WTC11 (cell line): ENCODE data around the gene CNTNAP2. TPM values are rescaled to one million over a fixed set of nuclear protein-coding genes. Genes with fewer than 3 reads are reported as not detected.

ENCODE experiments used
- ATAC-seq: fragments of 200-7000 bp; cut with Tn5 transposase; 2 replicates; pipeline ENCODE4 v1.10.0; 2021; ENCODE audit warnings: mild to moderate bottlenecking, moderate library complexity
- CTCF ChIA-PET: fragments of 300-600 bp; sonication (Branson Sonifier 250); formaldehyde crosslinking; loops from one replicate; lab custom pipeline; 2021; ENCODE audit warnings: antibody characterized with exemption; lab: Charles Lee
- POLR2A ChIA-PET: fragments of 350-600 bp; sonication (Branson Sonifier 250); formaldehyde crosslinking; loops from one replicate; lab custom pipeline; 2021; ENCODE audit warnings: antibody characterized with exemption; lab: Charles Lee
- DNase-seq: peaks from one replicate; pipeline ENCODE4 v3.0.0; 2021; ENCODE audit warnings: low spot score
- H3K27ac Mint-ChIP-seq: 2 replicates; pipeline ENCODE4 v1.8.0; 2021; ENCODE audit warnings: mixed read lengths
- H3K27me3 Mint-ChIP-seq: 2 replicates; pipeline ENCODE4 v1.8.0; 2021; ENCODE audit warnings: low read depth, mild to moderate bottlenecking, moderate library complexity, mixed read lengths
- H3K36me3 Mint-ChIP-seq: 2 replicates; pipeline ENCODE4 v1.8.0; 2021; ENCODE audit warnings: mixed read lengths
- H3K4me1 Mint-ChIP-seq: 2 replicates; pipeline ENCODE4 v1.8.0; 2022; ENCODE audit warnings: mixed read lengths
- H3K4me3 Mint-ChIP-seq: 2 replicates; pipeline ENCODE4 v1.8.0; 2021; ENCODE audit warnings: mild to moderate bottlenecking, moderate library complexity, mixed read lengths
- H3K9me3 Mint-ChIP-seq: 2 replicates; pipeline ENCODE4 v1.8.0; 2021; ENCODE audit warnings: mixed read lengths
- FOXP1 ChIP-seq: sonication (generic); formaldehyde crosslinking; IDR thresholded peaks from 2 replicates; pipeline ENCODE4 v1.8.0; 2022; ENCODE audit warnings: missing genetic modification reagents, mild to moderate bottlenecking, moderate library complexity, borderline replicate concordance
- GTF2I ChIP-seq: fragments of 250-450 bp; sonication (Bioruptor Pico); conservative IDR thresholded peaks from 2 replicates; pipeline ENCODE4 v1.4.0; 2021; ENCODE audit warnings: mild to moderate bottlenecking
- IRF2 ChIP-seq: sonication (generic); formaldehyde crosslinking; IDR thresholded peaks from 2 replicates; pipeline ENCODE4 v1.8.0; 2022; ENCODE audit warnings: low read depth, missing genetic modification reagents, borderline replicate concordance
- NR1H2 ChIP-seq: sonication (generic); formaldehyde crosslinking; IDR thresholded peaks from 2 replicates; pipeline ENCODE4 v1.9.0; 2021; ENCODE audit warnings: mild to moderate bottlenecking, moderate library complexity, missing genetic modification reagents
- OVOL2 ChIP-seq: fragments of 250-450 bp; sonication (Bioruptor Pico); IDR thresholded peaks from 2 replicates; pipeline ENCODE4 v1.9.0; 2021; ENCODE audit warnings: mild to moderate bottlenecking, borderline replicate concordance
- TEAD4 ChIP-seq: sonication (generic); formaldehyde crosslinking; IDR thresholded peaks from 2 replicates; pipeline ENCODE4 v1.8.0; 2022; ENCODE audit warnings: mild to moderate bottlenecking, missing genetic modification reagents
- ZNF138 ChIP-seq: sonication (generic); formaldehyde crosslinking; conservative IDR thresholded peaks from 2 replicates; pipeline ENCODE4 v1.8.1; 2022; ENCODE audit warnings: mild to moderate bottlenecking, moderate library complexity, missing genetic modification reagents
- ZNF232 ChIP-seq: sonication (generic); formaldehyde crosslinking; IDR thresholded peaks from 2 replicates; pipeline ENCODE4 v1.8.0; 2022; ENCODE audit warnings: mild to moderate bottlenecking, missing genetic modification reagents
- total RNA-seq: library from RNA; stranded (reverse); gene quantifications from 3 replicates; pipeline ENCODE4 v1.2.3, GENCODE V29; 2021
- TF ChIP-seq, protein P1 (sequence below): fragments of 250-450 bp; sonication (Bioruptor Pico); conservative IDR thresholded peaks from 2 replicates; pipeline ENCODE4 v1.9.0; 2021; ENCODE audit warnings: mild to moderate bottlenecking
- TF ChIP-seq, protein P2 (sequence below): sonication (generic); formaldehyde crosslinking; IDR thresholded peaks from 2 replicates; pipeline ENCODE4 v1.8.0; 2023; ENCODE audit warnings: missing genetic modification reagents, mild to moderate bottlenecking, borderline replicate concordance
- TF ChIP-seq, protein P3 (sequence below): sonication (generic); formaldehyde crosslinking; IDR thresholded peaks from 2 replicates; pipeline ENCODE4 v1.8.1; 2023; ENCODE audit warnings: mild to moderate bottlenecking, missing genetic modification reagents, borderline replicate concordance
- TF ChIP-seq, protein P4 (sequence below): fragments of 200-600 bp; IDR thresholded peaks from 2 replicates; pipeline ENCODE4 v1.8.0; 2022; ENCODE audit warnings: antibody characterized with exemption
- TF ChIP-seq, protein P5 (sequence below): fragments of 250-450 bp; sonication (Bioruptor Pico); IDR thresholded peaks from 2 replicates; pipeline ENCODE4 v1.9.0; 2021; ENCODE audit warnings: mild to moderate bottlenecking

The CNTNAP2 gene
- total RNA-seq, 1 experiment from 2014 or later, result 63.8 TPM

DNA sequence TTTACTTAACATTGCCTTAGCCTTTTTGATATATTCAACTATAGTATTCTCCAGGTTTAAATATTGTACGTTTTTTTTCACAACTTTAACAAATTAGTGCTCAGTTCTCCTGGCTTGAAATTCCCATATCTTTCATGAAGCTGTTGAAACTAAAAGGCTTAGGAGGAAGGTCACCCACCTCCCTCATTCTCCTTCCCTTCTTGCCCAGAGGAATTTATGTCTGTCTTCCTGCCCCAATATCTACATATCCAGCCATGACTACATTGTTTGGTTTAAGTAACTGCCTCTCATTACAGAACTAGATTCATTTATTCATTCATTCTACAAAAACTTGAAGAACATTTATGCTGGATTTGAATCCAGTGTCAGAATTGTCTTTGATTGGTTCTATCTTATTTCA is 2219.2 kb downstream of the CNTNAP2 start:
- peaks cover 4% of the 10 kb centered on the region for H3K36me3 Mint-ChIP-seq
- TF ChIP-seq ZNF232 (CRISPR knock-in tag) (no peak), OVOL2 (CRISPR knock-in tag) (no peak), FOXP1 (CRISPR knock-in tag) (no peak), TEAD4 (CRISPR knock-in tag) (no peak), ZNF138 (no peak)
- TF ChIP-seq, protein P1, sequence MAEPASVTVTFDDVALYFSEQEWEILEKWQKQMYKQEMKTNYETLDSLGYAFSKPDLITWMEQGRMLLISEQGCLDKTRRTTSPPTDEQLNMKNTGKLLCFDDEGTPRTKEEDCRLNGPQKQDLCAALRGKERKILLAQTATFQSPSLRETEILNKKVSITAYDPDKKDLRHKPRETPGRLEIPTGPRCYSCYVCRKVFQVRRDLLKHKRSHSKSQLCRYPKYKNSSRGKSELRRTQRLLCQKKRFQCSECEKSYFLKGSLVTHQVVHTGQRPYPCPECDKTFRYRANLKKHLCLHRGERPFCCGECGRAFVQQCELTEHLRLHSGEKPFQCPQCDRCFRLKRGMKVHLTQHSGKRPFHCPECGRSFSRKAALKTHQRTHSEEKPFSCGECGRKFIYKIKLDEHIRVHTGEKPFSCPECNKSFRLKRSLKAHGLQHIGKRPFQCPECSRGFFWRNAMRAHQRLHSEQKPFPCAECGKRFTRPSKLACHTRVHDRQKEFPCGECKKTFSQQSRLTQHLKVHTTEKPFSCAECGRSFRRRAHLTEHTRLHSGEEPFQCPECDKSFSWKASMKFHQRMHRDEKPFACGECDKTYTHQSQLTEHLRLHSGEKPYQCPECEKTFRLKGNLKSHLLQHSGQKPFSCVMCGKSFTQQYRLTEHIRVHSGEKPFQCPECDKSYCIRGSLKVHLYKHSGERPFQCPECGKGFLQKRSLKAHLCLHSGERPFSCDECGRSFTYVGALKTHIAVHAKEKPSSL (CRISPR knock-in tag), result no peak
- TF ChIP-seq, protein P2, sequence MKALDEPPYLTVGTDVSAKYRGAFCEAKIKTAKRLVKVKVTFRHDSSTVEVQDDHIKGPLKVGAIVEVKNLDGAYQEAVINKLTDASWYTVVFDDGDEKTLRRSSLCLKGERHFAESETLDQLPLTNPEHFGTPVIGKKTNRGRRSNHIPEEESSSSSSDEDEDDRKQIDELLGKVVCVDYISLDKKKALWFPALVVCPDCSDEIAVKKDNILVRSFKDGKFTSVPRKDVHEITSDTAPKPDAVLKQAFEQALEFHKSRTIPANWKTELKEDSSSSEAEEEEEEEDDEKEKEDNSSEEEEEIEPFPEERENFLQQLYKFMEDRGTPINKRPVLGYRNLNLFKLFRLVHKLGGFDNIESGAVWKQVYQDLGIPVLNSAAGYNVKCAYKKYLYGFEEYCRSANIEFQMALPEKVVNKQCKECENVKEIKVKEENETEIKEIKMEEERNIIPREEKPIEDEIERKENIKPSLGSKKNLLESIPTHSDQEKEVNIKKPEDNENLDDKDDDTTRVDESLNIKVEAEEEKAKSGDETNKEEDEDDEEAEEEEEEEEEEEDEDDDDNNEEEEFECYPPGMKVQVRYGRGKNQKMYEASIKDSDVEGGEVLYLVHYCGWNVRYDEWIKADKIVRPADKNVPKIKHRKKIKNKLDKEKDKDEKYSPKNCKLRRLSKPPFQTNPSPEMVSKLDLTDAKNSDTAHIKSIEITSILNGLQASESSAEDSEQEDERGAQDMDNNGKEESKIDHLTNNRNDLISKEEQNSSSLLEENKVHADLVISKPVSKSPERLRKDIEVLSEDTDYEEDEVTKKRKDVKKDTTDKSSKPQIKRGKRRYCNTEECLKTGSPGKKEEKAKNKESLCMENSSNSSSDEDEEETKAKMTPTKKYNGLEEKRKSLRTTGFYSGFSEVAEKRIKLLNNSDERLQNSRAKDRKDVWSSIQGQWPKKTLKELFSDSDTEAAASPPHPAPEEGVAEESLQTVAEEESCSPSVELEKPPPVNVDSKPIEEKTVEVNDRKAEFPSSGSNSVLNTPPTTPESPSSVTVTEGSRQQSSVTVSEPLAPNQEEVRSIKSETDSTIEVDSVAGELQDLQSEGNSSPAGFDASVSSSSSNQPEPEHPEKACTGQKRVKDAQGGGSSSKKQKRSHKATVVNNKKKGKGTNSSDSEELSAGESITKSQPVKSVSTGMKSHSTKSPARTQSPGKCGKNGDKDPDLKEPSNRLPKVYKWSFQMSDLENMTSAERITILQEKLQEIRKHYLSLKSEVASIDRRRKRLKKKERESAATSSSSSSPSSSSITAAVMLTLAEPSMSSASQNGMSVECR (CRISPR knock-in tag), result no peak
- POLR2A ChIA-PET, result no interaction called here
- no peak for DNase-seq
- H3K27ac Mint-ChIP-seq, result no peak overlapping the region; the same call in 1 of the 2 replicates
- ATAC-seq, result no peak
- CTCF ChIA-PET, result interaction anchor here (0.9 kb wide), 1 partner anchor 71 kb away, joined by 3 read pairs; no protein-coding TSS in a partner anchor
- H3K4me3 Mint-ChIP-seq, result no peak overlapping the region
- H3K27me3 Mint-ChIP-seq, result peaks cover 3% of the 10 kb centered on the region; the same call in 1 of the 2 replicates
- peaks cover 9% of the 10 kb centered on the region for H3K9me3 Mint-ChIP-seq
- H3K4me1 Mint-ChIP-seq, result peaks cover 57% of the 10 kb centered on the region

DNA sequence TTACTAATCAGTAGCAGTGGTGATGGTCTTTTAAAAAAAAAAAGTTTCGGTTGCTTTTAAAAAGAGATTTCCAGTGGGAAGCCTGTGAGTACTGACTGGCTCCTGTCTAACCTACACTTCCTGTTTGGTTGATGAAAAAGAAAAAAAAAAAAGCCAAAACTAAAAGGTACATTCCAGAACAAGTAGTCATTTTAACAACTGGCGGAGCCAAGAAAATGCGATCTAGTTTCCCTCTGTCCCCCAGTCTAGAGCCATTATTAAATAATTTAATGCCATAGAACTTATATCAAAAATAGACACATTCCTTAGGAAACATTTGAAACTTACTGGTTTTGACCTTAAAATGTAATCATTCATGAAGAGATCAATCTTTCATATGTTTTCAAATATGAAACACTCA is 2219.8 kb downstream of the CNTNAP2 start:
- Mint-ChIP-seq H3K36me3 (peaks cover under 1% of the 10 kb centered on the region; the same call in 1 of the 2 replicates), H3K9me3 (peaks cover 3% of the 10 kb centered on the region), H3K4me1 (peaks cover 61% of the 10 kb centered on the region), H3K27me3 (peaks cover 3% of the 10 kb centered on the region; the same call in 1 of the 2 replicates), H3K27ac (no peak overlapping the region), H3K4me3 (no peak overlapping the region)
- POLR2A ChIA-PET, result interaction anchor here (0.6 kb wide), 2 partner anchors 49 to 551 kb away, joined by 3 to 5 read pairs; no protein-coding TSS in a partner anchor
- no peak for ATAC-seq
- CTCF ChIA-PET, result interaction anchor here (0.9 to 1.2 kb wide), 3 partner anchors 71 to 74 kb away, joined by 3 to 4 read pairs (median 4); no protein-coding TSS in a partner anchor
- DNase-seq, result no peak
- TF ChIP-seq TEAD4 (CRISPR knock-in tag) (no peak), GTF2I (CRISPR knock-in tag) (no peak), IRF2 (CRISPR knock-in tag) (no peak), NR1H2 (no peak)
- TF ChIP-seq, protein P3, sequence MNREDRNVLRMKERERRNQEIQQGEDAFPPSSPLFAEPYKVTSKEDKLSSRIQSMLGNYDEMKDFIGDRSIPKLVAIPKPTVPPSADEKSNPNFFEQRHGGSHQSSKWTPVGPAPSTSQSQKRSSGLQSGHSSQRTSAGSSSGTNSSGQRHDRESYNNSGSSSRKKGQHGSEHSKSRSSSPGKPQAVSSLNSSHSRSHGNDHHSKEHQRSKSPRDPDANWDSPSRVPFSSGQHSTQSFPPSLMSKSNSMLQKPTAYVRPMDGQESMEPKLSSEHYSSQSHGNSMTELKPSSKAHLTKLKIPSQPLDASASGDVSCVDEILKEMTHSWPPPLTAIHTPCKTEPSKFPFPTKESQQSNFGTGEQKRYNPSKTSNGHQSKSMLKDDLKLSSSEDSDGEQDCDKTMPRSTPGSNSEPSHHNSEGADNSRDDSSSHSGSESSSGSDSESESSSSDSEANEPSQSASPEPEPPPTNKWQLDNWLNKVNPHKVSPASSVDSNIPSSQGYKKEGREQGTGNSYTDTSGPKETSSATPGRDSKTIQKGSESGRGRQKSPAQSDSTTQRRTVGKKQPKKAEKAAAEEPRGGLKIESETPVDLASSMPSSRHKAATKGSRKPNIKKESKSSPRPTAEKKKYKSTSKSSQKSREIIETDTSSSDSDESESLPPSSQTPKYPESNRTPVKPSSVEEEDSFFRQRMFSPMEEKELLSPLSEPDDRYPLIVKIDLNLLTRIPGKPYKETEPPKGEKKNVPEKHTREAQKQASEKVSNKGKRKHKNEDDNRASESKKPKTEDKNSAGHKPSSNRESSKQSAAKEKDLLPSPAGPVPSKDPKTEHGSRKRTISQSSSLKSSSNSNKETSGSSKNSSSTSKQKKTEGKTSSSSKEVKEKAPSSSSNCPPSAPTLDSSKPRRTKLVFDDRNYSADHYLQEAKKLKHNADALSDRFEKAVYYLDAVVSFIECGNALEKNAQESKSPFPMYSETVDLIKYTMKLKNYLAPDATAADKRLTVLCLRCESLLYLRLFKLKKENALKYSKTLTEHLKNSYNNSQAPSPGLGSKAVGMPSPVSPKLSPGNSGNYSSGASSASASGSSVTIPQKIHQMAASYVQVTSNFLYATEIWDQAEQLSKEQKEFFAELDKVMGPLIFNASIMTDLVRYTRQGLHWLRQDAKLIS (CRISPR knock-in tag), result no peak
- TF ChIP-seq, protein P4, sequence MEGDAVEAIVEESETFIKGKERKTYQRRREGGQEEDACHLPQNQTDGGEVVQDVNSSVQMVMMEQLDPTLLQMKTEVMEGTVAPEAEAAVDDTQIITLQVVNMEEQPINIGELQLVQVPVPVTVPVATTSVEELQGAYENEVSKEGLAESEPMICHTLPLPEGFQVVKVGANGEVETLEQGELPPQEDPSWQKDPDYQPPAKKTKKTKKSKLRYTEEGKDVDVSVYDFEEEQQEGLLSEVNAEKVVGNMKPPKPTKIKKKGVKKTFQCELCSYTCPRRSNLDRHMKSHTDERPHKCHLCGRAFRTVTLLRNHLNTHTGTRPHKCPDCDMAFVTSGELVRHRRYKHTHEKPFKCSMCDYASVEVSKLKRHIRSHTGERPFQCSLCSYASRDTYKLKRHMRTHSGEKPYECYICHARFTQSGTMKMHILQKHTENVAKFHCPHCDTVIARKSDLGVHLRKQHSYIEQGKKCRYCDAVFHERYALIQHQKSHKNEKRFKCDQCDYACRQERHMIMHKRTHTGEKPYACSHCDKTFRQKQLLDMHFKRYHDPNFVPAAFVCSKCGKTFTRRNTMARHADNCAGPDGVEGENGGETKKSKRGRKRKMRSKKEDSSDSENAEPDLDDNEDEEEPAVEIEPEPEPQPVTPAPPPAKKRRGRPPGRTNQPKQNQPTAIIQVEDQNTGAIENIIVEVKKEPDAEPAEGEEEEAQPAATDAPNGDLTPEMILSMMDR, result no peak
- TF ChIP-seq, protein P5, sequence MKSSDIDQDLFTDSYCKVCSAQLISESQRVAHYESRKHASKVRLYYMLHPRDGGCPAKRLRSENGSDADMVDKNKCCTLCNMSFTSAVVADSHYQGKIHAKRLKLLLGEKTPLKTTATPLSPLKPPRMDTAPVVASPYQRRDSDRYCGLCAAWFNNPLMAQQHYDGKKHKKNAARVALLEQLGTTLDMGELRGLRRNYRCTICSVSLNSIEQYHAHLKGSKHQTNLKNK (CRISPR knock-in tag), result no peak
